ENCODE results near the gene TEX30.
A peak's percentile ranks its signal among the peaks of the same experiment; 100 is the strongest.

The TEX30 gene

DNA sequence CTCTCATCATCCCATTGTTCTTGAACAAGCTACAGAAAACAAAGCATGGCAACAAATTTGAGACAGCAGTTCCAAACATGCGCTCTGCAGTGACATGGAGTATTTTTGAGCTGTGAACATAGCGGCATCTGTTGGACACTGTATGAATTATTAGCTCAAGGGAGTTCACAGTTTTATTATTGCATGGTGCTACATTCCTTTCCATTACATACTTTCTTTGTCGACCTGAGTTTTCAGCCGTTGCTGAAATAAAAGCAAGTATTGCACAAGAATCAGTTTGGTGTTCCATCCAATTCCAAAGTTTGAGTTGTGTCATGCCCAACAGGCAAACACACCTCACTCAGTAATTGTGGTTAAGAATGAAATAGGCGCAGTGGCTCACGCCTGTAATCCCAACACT, 48.7 kb downstream of the TEX30 start:
- no peak for DNase-seq
- Mint-ChIP-seq H3K4me3 (no peak overlapping the region), H3K9me3 (no peaks in the 10 kb centered on the region), H3K27ac (no peak overlapping the region), H3K27me3 (peaks cover 0 to 9% of the 10 kb centered on the region in 2 donors), H3K36me3 (ENCODE audit: insufficient read depth) (no peaks in the 10 kb centered on the region), H3K4me1 (ENCODE audit: low read depth in 2 of 2) (peaks cover 0 to 12% of the 10 kb centered on the region in 2 donors)
- no peak for ATAC-seq (replicated peaks)

GRCh38 chr13:102721800-102722231, 51.8 kb downstream of the TEX30 start:
- Mint-ChIP-seq H3K4me3 (no peak overlapping the region), H3K27me3 (peaks cover 0 to 5% of the 10 kb centered on the region in 2 donors), H3K9me3 (no peaks in the 10 kb centered on the region), H3K27ac (no peak overlapping the region), H3K36me3 (ENCODE audit: insufficient read depth) (no peaks in the 10 kb centered on the region), H3K4me1 (ENCODE audit: low read depth in 2 of 2) (peaks cover 0 to 9% of the 10 kb centered on the region in 2 donors)
- peak in 2 of 3 experiments; percentile 6 for DNase-seq
- peak; percentile 94 for ATAC-seq (replicated peaks)

- peaks cover 0 to 9% of the 10 kb centered on the region in 2 donors for H3K4me1 Mint-ChIP-seq (ENCODE audit: low read depth in 2 of 2)
- no peaks in the 10 kb centered on the region for H3K9me3 Mint-ChIP-seq
- DNase-seq = no peak
- no peak for ATAC-seq (replicated peaks)
- no peak overlapping the region for H3K4me3 Mint-ChIP-seq
- H3K27me3 Mint-ChIP-seq = no peaks in the 10 kb centered on the region
- no peaks in the 10 kb centered on the region for H3K36me3 Mint-ChIP-seq (ENCODE audit: insufficient read depth)
- no peak overlapping the region for H3K27ac Mint-ChIP-seq
These were observed 54.8 kb downstream of the TEX30 start for GRCh38 chr13:102718746-102719145.

Measured in effector memory CD8-positive, alpha-beta T cell (primary cell).